ENCODE measurements around the gene SPTBN4.
"Not testable (repeated sequence)": the region's sequence is repeated elsewhere in the genome, so short reads cannot be mapped to it uniquely, and the experiment has no call there.

Gene SPTBN4

GRCh38 chr19:40442328-40443130, 24.3 kb upstream of the SPTBN4 start:
- no peak for DNase-seq

DNA sequence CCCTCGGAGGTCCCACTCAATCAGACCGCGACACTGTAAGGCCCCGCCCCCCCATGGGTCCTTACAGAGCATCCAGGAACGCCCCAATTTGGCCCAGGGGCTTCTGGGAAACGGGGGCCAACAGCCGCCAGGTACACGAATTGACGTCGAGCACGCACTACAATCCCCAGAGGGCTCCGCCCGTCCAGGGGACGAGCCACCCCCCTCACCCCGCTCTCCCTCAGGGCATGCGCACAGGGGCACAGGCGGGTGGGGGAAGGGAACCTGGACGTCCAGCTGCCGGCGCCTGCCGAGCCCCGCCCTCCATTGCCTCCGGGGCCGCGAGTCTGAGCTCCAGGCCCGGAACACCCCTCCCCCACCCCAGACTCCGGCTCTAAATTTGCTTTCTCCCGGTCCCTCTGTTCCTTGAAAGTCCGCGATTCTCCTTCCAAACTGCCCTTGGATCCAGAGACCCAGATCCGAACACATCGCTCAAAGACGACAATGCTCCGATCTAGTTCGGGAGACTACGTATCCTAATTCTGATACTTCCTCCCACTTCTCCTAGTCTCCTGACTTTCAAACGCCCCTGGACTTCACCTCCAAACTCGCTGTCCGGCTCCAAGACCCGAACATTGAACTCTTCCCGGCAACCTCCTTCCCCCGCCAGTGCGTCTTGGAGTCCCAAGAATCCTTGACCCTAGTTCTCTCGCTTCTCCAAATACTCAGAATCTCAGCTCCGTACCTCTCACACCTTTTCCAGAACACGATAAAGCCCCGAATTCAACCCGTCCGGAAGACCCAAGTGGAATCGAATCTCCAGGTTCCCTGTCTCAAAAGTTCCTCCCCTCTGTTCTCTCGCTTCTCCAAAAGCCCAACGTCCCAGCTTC, 23.4 kb upstream of the SPTBN4 start:
- DNase-seq = peak; percentile 96 to 98

DNA sequence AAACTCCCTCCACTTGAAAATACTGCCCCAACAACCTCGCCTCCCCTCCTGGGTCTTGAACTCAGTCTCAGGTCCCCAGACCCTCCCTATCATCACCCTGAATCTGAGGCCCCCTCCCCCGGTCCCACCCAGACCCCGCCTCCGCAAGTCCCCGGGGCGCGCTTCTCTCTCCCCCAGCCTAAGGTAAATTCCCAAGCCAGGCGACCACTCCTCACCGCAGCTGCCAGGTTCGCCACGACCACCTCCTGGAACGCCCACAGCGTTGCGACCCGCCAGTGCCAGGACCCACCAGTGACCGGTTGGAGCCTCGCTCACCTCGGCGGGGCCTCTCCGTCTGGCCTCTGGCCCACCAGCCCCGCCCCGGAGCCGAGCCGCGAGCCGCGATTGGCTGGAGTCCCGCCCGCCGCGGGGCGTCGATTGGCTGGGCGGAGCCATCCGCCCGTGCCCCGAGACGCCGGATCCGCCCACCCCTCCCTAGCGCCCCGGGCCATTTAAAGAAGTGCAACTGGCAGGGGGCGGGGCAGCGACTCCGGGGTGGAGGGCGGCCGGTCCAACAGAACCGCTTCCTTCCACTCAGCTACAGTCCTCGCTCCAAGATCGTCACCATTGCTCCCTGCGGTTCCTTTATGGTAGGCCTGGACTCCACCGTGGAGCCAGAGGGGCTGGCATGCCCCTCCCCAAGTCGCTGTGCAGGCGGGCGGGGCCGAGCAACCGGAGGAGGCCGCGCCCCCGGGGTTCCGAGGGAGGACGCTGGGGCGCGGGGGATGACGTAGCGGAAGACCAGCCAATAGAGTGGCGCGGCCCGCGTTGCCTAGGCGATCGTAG, 22.6 kb upstream of the SPTBN4 start, which contains the start of gene SERTAD3:
Gene SERTAD3, minus strand, starts transcription at position 336 of the 825 bp plus-strand sequence. CDS start 2,255 bp downstream, outside the sequence.
- peak; percentile 94 for DNase-seq

DNA sequence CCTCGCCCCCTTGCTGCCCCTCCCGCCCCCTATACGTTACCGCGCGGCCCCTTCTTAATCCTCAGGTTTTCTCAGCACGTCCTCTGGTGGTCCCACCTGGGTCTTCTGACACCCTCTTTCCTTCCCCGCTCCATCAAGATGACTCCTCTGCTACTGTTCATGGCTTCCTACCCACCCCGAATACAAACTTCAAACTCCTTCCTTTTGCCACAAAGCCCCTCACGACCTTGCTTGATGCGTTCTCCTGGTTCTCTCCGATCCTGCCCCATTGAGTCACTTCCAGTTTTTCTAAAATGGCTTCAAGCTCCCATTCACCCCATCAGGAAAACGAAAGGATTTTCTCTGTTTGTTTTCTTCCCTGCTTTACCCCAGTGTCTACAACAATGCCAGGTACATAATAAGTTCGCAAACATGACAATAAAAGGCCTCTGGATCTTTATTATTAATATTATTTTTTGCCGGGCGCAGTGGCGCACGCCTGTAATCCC, 21.9 kb upstream of the SPTBN4 start:
- no peak for DNase-seq

GRCh38 chr19:40445780-40446262, 21.0 kb upstream of the SPTBN4 start:
- no peak for DNase-seq

GRCh38 chr19:40446263-40446784, 20.5 kb upstream of the SPTBN4 start:
- no peak for DNase-seq

- no peak for DNase-seq
These were observed 17.3 kb upstream of the SPTBN4 start for GRCh38 chr19:40449506-40449905.

- no peak for DNase-seq
These were observed 16.1 kb upstream of the SPTBN4 start for GRCh38 chr19:40450664-40451063.

GRCh38 chr19:40452016-40452415, 14.8 kb upstream of the SPTBN4 start:
- DNase-seq = no peak

- DNase-seq = no peak
These were observed 13.6 kb upstream of the SPTBN4 start for GRCh38 chr19:40453151-40453735.

DNA sequence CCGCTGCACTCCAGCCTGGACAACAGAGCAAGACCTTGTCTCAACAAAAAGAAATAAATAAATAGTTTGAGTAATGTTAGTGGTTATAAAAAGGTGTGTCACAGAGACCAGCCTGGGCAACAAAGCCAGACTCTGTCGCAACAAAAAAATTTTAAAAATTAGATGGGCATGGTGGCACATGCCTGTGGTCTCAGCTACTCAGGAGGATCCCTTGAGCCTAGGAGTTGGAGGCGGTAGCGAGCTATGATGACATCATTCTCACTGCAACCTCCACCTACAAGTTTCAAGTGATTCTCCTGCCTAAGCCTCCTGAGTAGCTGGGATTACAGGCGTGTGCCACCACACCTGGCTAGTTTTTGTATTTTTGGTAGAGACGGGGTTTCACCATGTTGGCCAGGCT, 12.9 kb upstream of the SPTBN4 start:
- not testable (repeated sequence) for DNase-seq

DNA sequence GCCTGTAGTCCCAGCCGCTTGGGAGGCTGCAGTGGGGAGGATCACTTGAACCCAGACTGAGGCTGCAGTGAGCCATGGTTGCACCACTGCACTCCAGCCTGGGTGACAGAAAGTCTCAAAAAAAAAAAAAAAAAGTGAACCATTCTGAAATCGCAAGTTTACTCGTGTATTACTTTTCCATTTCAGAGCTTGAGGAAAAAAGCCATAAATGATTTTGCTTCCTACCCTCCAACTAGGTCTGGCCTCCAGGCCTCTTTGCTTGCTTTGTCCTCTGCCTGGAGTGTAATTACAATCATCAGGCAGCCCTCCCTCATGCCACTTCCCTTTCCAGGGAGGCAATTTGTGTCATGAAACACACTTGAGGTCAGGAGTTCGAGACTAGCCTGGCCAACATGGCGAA, 9.8 kb upstream of the SPTBN4 start:
- no peak for DNase-seq

GRCh38 chr19:40457953-40458596, 8.7 kb upstream of the SPTBN4 start:
- DNase-seq = no peak

DNA sequence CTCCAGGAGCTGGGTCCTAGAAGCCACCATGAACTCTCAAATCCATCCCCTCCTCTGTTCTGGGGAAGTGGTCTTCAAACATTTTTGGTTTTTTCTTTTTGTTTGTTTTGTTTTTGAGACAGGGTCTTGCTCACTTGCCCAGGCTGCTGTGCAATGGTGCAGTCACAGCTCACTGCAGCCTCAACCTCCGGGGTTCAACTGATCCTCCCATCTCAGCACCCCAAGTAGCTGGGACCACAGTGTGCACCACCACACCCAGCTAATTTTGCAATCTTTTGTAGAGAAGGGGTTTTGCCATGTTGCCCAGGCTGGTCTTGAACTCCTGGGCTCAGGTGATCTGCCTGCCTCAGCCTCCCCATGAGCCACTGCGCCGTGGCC, 8.2 kb upstream of the SPTBN4 start:
- DNase-seq = no peak

DNA sequence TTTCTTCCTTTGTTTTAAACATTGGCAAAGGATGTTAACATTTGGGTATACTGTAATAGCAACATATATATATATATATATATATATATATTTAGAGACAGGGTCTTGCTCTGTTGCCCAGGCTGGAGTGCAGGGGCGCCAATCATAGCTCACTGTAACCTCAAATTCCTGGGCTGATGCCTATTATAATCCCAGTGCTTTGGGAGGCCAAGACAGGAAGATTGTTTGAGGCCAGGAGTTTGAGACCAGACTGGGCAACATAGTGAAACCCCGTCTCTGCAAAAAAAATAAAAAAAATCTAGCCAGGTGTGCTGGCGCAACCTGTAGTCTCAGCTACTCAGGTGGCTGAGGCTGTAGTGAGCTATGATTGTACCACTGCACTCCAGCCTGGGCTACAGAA, 6.6 kb upstream of the SPTBN4 start:
- DNase-seq = no peak

GRCh38 chr19:40461669-40462221, 5.1 kb upstream of the SPTBN4 start:
- no peak for DNase-seq

- DNase-seq = not testable (repeated sequence)
These were observed 3.2 kb upstream of the SPTBN4 start for GRCh38 chr19:40463587-40464037.

DNA sequence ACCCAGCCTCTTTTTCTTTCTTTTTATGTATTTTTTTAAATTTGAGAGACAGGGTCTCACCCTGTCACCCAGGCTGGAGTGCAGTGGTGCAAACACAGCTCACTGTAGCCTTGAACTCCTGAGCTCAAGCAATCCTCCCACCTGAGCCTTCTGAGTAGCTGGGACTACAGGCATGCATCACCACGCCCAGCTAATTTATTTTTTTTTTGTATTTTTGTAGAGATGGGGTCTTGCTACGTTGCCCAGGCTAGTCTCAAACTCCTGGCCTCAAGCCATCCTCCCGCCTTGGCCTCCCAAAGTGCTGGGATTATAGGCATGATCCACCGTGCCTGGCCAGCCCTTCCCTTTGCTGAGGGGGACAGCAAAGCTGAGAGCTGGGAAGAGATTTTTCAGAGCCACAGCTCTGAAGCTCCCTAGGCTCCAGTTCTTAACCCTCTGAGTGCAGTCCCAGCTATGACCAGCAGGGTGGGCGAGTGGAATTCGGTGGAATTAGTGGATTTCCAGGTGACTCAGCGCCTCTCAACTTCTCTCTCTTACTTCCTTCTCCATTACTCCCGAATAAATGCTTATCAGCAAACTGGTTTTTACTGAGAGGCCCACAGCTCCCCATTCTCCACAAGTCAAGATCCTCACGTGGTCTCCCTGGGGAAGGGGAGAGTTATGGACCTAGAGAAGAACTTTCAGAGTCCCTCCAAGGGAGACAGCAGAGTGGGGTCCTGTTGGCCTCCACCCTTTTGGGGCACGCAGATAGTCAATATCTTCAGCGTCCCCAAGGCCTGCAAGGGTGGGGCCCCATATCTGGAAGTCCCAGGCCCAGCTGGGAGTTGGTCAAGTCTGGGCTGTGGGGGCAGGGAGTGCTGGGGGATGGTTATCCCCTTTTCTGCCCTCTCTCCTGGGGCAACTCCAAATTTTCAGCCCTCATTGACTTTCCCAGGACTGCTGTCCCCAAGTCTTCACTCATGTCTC, 2.5 kb upstream of the SPTBN4 start:
- DNase-seq = peak; percentile 72 to 81

DNA sequence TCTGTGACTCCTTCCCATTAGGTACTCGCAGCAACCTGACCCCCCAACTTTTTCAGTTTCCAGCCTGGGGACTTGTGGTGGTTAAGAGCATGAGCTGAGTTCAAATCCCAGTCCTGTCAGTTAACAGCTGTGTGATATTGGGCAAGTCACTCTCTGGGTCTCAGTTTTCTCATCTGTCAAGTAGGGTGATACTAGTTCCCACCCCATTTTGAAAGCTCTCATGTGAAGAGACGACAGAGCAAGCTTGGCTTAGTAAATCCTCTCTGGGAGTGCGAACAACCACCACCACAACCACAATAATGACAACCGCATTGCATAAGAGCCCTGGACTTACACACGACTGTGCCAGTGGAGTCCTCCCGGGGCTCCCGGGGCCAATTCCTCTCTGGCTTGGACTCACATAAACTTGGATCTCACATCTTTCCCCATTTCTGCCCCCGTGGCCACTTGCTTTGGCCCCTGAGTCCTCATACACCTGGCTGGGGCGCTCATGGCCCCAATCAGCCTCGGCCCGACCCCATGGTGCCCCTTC, 1.7 kb upstream of the SPTBN4 start:
- no peak for DNase-seq

Measured in stimulated activated CD4-positive, alpha-beta T cell treated with anti-CD3 and anti-CD28 coated beads, Interleukin-2, amount 100 ng/mL, for 48 hours (primary cell).